ENCODE results near the gene ABLIM1. TPM values are rescaled to one million over a fixed set of nuclear protein-coding genes. Genes with fewer than 3 reads are reported as not detected.

The ABLIM1 gene
- total and polyA plus RNA-seq, 10 of the 15 experiments (the other 5 are each of a cell fraction or from before 2014, with no cell fraction given), result 14.2 to 50.5 (median 28.1) TPM

DNA sequence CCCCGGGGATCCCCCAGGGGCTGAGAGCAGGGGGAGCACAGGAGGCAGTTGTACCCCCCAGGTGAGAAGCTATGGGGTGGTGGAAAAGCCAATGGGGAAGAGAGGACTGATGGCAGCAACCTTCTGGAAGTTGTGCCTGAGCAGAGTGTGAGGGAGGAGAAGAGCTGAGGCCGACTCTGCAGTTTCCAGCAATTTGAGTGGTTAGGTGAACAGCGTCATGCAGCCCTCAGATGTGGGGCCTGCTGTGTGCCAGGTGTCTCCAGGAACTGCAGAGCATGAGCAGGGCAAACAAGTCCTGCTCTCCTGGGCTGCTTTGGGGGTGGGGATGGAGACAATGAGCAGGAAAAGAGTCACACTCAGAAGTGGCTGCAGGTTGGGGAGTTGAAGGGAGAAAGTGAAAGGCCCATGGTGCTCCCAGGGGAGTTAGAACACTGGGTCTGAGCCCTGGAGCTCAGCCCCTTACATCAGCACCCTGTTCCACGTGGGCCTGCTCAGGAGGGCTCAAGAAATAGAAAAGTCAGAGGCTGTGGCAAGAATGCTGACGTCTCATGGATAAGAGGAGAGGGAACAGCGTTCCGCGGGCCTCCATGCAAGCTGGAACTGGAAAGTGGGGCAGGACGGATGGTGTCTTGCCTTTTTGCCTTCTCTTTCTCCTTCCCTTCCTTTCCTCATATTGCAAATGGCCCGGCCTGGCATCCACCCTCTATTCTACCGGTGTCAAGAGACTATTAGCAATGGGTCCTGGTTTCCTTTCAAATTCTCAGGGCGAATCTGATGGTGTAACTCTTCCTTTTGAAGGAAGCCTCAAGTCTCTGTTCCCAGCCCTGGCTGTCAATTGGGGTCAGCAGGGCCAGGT is 249.7 kb downstream of the ABLIM1 start:
- ChIA-PET RAD21 (ENCODE audit: unreplicated experiment) (interaction anchor here (1.0 to 1.8 kb wide), 4 partner anchors 11 to 104 kb away, joined by 3 to 7 read pairs (median 5); no protein-coding TSS in a partner anchor), POLR2A (no interaction called here), CTCF (interaction anchor here (1.1 to 2.7 kb wide), 3 partner anchors 42 to 105 kb away, joined by 3 to 11 read pairs (median 4); no protein-coding TSS in a partner anchor), SMC1A (ENCODE audit: uncharacterized antibody, unreplicated experiment) (interaction anchor here (0.6 to 2.6 kb wide), 5 partner anchors 9 to 553 kb away, joined by 3 to 11 read pairs (median 3); no protein-coding TSS in a partner anchor)
- Histone ChIP-seq H3K27me3 (replicated peaks in 1 of 2; ENCODE audit: control insufficient read depth in 2 of 2, insufficient read depth in 2 of 2, low read length in 1 of 2) (peaks cover 2 to 5% of the 10 kb centered on the region in 2 experiments; a peak in 2 of 4 replicates), H3K4me1 (ENCODE audit: control insufficient read depth, insufficient read depth, low read length) (peaks cover 8% of the 10 kb centered on the region), H3K9ac (ENCODE audit: control insufficient read depth, insufficient read depth, low read length) (no peak overlapping the region), H3K4me2 (ENCODE audit: control insufficient read depth, insufficient read depth) (no peak overlapping the region; the same call in 1 of the 2 replicates), H4K20me1 (ENCODE audit: control insufficient read depth, insufficient read depth) (no peaks in the 10 kb centered on the region), H3K27ac (ENCODE audit: control insufficient read depth, insufficient read depth) (no peak overlapping the region), H2AFZ (ENCODE audit: control insufficient read depth, low read depth, low read length) (no peak overlapping the region), H3K9me3 (replicated peaks; ENCODE audit: control insufficient read depth, insufficient read depth, low read length) (no peaks in the 10 kb centered on the region), H3K36me3 (ENCODE audit: control insufficient read depth in 2 of 2, insufficient read depth in 2 of 2, low read length in 1 of 2) (no peaks in the 10 kb centered on the region), H3K79me2 (ENCODE audit: control insufficient read depth, insufficient read depth, low read length) (no peaks in the 10 kb centered on the region), H3K4me3 (no peak overlapping the region)
- no TSS peak for BruUV-seq (replicated peaks)
- no peak for FAIRE-seq
- in situ Hi-C loops (cut with MboI) (no loop called here), intact Hi-C loops (cut with micrococcal nuclease; ENCODE audit: unreplicated experiment) (no loop called here)
- TF ChIP-seq MEF2B (IDR thresholded peaks at IDR 0.05; ENCODE audit: partially characterized antibody, poor library complexity, severe bottlenecking) (peak; percentile 86), ZZZ3 (IDR thresholded peaks at IDR 0.05; ENCODE audit: control insufficient read depth, insufficient read length, low read depth) (no peak), TAF1 (IDR thresholded peaks at IDR 0.05; ENCODE audit: borderline replicate concordance, low read depth, low read length) (no peak), KAT2A (conservative IDR thresholded peaks at IDR 0.05; ENCODE audit: control insufficient read depth, low read depth, low read length) (no peak)
- TF ChIP-seq, protein P1, sequence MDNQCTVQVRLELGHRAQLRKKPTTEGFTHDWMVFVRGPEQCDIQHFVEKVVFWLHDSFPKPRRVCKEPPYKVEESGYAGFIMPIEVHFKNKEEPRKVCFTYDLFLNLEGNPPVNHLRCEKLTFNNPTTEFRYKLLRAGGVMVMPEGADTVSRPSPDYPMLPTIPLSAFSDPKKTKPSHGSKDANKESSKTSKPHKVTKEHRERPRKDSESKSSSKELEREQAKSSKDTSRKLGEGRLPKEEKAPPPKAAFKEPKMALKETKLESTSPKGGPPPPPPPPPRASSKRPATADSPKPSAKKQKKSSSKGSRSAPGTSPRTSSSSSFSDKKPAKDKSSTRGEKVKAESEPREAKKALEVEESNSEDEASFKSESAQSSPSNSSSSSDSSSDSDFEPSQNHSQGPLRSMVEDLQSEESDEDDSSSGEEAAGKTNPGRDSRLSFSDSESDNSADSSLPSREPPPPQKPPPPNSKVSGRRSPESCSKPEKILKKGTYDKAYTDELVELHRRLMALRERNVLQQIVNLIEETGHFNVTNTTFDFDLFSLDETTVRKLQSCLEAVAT (IDR thresholded peaks at IDR 0.05), result no peak
- 60% methylated on average over 12 of the region's 12 CpGs for WGBS (ENCODE audit: insufficient coverage, insufficient replicate concordance, low lambda C conversion rate, missing lambda C conversion rate)
- no peak for DNase-seq (ENCODE audit: low read depth, low spot score)
- ATAC-seq, result peak; percentile 72
